Stromal cell of bone marrow (primary cell): Measurements from ENCODE around the gene OR6J1.
A peak's percentile ranks its signal among the peaks of the same experiment; 100 is the strongest.
"Not testable (repeated sequence)": the region's sequence is repeated elsewhere in the genome, so short reads cannot be mapped to it uniquely, and the experiment has no call there.

ENCODE experiments used
- DNase-seq: peaks from one replicate; pipeline ENCODE4 v3.0.0-alpha.2; 2012; ENCODE audit warnings: low read depth

Gene OR6J1

GRCh38 chr14:22606380-22606779, 37.8 kb downstream of the OR6J1 start:
- no peak for DNase-seq

DNA sequence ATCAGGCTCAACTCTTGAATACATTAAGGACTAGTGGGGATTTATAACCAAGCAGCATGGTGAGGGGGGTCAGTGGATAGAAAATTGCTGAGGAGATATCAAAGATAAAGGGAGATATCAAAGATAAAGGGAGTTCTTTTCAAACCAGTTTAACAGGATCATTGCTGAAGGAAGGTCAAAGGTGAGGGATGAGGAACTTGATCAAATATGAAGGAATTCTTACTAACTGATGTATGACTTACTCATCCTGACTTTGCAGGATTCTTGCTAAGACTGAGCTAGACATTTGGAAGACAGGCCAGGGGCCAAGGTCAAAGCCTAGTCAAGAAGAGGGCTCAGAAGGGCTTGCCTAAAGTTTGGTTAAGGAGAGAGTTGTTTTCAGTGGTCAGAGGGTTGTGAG, 41.3 kb downstream of the OR6J1 start:
- DNase-seq: no peak

GRCh38 chr14:22601996-22602395, 42.2 kb downstream of the OR6J1 start:
- no peak for DNase-seq

- DNase-seq: no peak
These were observed 42.7 kb downstream of the OR6J1 start for GRCh38 chr14:22601456-22601855.

DNA sequence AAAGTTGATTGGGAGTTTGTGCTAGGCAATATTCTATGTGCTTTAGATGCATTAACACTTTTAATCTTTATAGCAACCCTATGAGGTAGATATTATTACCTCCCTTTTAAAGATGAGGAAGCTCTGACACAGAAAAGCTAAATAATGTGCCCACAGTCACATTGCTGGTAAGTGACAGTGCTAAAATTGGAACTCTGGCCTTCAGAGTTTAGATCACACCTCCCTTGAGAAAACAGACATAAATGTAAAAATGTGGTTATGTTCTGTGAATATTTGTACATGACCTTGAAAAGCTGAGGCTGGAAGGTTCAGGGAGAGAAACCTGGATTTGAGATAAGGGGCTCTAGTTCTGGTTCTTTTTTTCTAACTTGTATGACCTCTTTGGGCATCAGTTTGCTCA, 44.1 kb downstream of the OR6J1 start:
- DNase-seq: no peak

DNA sequence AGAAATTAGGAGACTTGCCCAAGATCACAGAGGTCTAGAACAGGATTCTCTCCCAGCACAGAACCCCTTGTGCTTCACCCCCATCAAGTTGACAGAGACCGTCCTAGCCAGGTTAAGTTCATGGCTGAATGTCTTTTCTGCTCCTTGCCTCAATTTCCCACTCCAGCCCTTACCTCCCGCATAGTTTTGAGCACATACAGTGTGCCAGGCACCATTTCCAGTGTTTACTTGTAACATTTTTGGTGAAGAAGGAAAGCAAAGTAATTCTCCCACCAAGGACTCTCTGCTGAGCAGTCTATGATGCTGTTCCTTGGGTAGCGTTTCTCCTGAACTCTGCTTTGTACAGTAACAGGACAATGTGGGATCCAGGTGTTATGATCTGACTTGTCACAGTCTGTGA, 44.8 kb downstream of the OR6J1 start:
- no peak for DNase-seq

DNA sequence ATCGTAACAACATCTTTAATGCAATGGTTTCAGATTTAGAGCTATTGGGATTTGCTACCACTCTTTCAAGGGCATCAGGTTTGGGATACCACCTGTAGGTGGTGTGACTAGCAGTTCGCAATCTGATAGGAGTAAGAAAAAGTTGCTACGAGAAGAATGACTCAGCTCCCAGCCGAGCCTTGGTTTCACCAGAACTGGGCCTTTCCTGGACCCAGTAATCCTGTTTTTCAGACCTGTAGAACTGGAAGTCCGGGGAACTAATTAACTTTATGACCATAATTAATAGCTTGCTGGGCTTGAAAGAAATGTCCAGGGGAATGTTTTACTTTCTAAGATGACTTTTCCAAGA, 45.3 kb downstream of the OR6J1 start:
- DNase-seq: peak; percentile 52

- DNase-seq: peak; percentile 60
These were observed 45.9 kb downstream of the OR6J1 start, which contains the start of gene ABHD4 for GRCh38 chr14:22598099-22598895. Gene ABHD4 (plus strand): TSS chr14:22598300. CDS start chr14:22598307, 7 bp downstream.

GRCh38 chr14:22597771-22598098, 46.4 kb downstream of the OR6J1 start:
- DNase-seq: no peak

GRCh38 chr14:22597265-22597664, 46.9 kb downstream of the OR6J1 start:
- DNase-seq: no peak

GRCh38 chr14:22596354-22596879, 47.7 kb downstream of the OR6J1 start:
- no peak for DNase-seq

- no peak for DNase-seq
These were observed 49.9 kb downstream of the OR6J1 start for GRCh38 chr14:22594156-22594716.

- no peak for DNase-seq
These were observed 50.6 kb downstream of the OR6J1 start for GRCh38 chr14:22593601-22594000.

DNA sequence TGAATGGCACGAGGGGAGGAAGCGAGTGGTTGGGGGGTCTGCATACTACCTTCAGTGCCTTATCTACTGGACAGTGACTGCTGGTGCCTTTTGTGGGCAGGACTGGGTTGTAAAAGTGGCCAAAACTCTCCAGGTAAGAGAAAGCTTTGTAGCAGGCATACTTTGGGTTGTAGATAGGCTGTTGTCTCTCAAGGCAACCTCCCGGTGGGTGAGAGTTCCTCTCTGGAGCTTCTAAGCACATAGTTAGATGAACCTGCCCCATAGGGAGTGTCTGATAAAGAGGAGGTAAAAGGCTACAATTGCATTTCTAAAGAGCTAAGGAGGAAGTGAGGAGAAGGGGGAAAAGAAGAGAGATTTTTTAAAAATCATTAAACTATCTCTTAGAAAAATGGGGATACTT, 51.0 kb downstream of the OR6J1 start:
- DNase-seq: no peak

DNA sequence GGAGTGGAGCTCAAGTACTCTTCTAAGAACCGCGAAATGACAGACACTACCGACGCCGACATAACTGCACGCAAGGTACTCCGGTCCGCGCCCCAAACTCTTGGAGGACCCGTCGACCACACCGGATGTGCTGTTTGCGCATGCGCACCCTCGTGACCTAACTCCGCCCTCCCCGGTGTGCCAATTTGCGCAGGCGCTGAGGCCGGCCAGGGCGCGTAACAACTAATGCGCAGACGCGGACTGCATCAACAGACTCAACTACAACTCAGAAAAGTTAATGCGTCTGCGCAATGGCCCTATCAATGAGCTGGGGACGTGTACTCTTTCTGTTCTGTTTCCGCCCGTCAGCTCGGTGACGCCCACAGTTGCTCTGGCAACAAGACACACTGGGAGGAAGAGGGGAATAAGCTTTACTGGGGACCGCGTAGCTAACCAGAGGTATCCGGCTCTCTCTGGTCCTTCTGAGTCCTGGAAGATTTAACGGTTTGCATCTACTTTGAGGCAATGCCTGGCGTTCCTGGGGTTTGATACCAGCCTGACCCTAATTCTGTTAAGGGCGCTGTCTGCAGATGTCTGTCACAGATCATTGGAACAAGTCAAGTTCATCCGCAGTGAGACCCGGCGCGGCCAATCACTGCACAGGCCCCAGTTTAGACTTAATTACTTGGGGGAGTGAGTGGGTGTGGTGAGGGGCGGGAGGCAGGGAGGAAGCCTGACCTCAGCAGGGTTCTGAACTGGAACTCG, 54.9 kb downstream of the OR6J1 start, which contains the start of gene DAD1:
TSS of gene DAD1 (minus strand) at position 129 of the 744 bp plus-strand sequence. CDS start at position 62, 67 bp downstream.
- DNase-seq: peak; percentile 100

- DNase-seq: no peak
These were observed 55.5 kb downstream of the OR6J1 start for GRCh38 chr14:22588526-22589095.

GRCh38 chr14:22587677-22588422, 56.3 kb downstream of the OR6J1 start:
- DNase-seq: not testable (repeated sequence)

DNA sequence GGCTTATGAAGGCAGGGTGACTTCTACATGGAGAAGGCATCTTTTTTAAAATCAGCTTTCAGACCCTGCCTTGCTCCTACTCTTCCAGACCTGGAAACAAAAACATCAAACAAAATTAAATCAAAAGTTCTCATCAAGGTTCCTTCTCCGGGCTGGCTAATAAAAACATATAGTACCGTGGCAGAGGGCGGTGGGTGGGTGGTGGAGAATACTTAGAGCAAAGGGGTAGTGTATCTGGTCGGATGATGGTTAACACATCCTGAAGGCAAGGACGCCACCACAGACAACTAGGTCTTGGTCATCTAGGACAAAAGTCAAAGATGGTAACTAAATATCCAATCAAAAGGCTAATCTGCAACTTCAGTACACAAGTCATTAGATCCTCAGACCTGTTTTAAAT, 56.9 kb downstream of the OR6J1 start:
- no peak for DNase-seq

- DNase-seq: no peak
These were observed 60.2 kb downstream of the OR6J1 start for GRCh38 chr14:22583994-22584393.
